ENCODE data around the gene TMA16.

GRCh38 chr4:163540977-163541376, 46.5 kb downstream of the TMA16 start:
- TF ChIP-seq EZH2 (IDR thresholded peaks at IDR 0.05; ENCODE audit: insufficient read depth, poor library complexity, severe bottlenecking) (no peak), EZH2phosphoT487 (IDR thresholded peaks at IDR 0.05; ENCODE audit: insufficient read depth, low read depth) (no peak)

Data from GM23248 (cell line).